B cell (primary cell): Measurements from ENCODE around the gene TNFSF4. TPM values are rescaled to one million over a fixed set of nuclear protein-coding genes. Genes with fewer than 3 reads are reported as not detected.

Experiments used
- ATAC-seq: fragments of 200-7000 bp; cut with Tn5 transposase; one replicate; pipeline ENCODE4 v1.10.0; 2021; ENCODE audit warnings: low read depth, mild to moderate bottlenecking, moderate number of reproducible peaks, moderate library complexity
- CTCF ChIA-PET: fragments of 350-600 bp; sonication (Branson Sonifier 250); formaldehyde crosslinking; loops from one replicate; lab custom pipeline; 2021; ENCODE audit warnings: antibody characterized with exemption, inconsistent platforms; lab: Charles Lee
- POLR2A ChIA-PET: fragments of 350-600 bp; sonication (Branson Sonifier 250); formaldehyde crosslinking; loops from one replicate; lab custom pipeline; 2021; ENCODE audit warnings: antibody characterized with exemption; lab: Charles Lee
- DNase-seq: peaks from one replicate; pipeline ENCODE4 v3.0.0; 2013
- H2AFZ ChIP-seq: 2 replicates; pipeline ENCODE4 v1.6.1; 2012; ENCODE audit warnings: mild to moderate bottlenecking, low read depth, low read length; ENCODE audit not compliant: insufficient read depth, poor library complexity, severe bottlenecking
- H3K27ac ChIP-seq, 2 donors: 1 replicate in 1 of 2; 2 replicates in 1 of 2; pipeline ENCODE4 v1.5.1; 2012 to 2013; ENCODE audit warnings: low read length in 2 of 2, mild to moderate bottlenecking in 2 of 2, moderate library complexity in 1 of 2
- H3K27me3 ChIP-seq, 4 experiments: fragments of 200-600 bp in 1 of 4; sonication (generic) in 1 of 4; replicated peaks in 1 of 4; 1 replicate in 2 of 4; 2 replicates in 2 of 4; pipeline versions ENCODE4 v1.6.1 to v1.7.0; 2013 to 2016; ENCODE audit warnings: low read length in 3 of 4, mild to moderate bottlenecking in 2 of 4, mixed read lengths in 1 of 4, moderate library complexity in 1 of 4; ENCODE audit not compliant: insufficient read depth in 4 of 4, control insufficient read depth in 3 of 4; ENCODE audit errors: control extremely low read depth in 1 of 4
- H3K36me3 ChIP-seq, 2 experiments: replicated peaks in 1 of 2; 1 replicate in 1 of 2; 2 replicates in 1 of 2; pipeline versions ENCODE4 v1.6.1 to v1.7.1; 2013; ENCODE audit warnings: low read length in 1 of 2; ENCODE audit not compliant: insufficient read depth in 2 of 2, control insufficient read depth in 1 of 2; ENCODE audit errors: control extremely low read depth in 1 of 2, extremely low read depth in 1 of 2
- H3K4me1 ChIP-seq, 2 donors: fragments of 200-600 bp in 1 of 2; sonication (generic) in 1 of 2; 1 replicate in 1 of 2; 2 replicates in 1 of 2; pipeline versions ENCODE4 v1.5.1 to v1.6.1; 2013 to 2017; ENCODE audit warnings: low read length in 2 of 2; ENCODE audit not compliant: control insufficient read depth in 2 of 2, insufficient read depth in 2 of 2
- H3K4me2 ChIP-seq: replicated peaks from 2 replicates; pipeline ENCODE3; 2012; ENCODE audit warnings: mild to moderate bottlenecking, low read depth, low read length; ENCODE audit not compliant: poor library complexity, severe bottlenecking
- H3K4me3 ChIP-seq, 5 experiments: fragments of 200-600 bp in 1 of 5; sonication (generic) in 1 of 5; 1 replicate in 3 of 5; 2 replicates in 2 of 5; pipeline versions ENCODE4 v1.5.1 to v1.7.0; 2011 to 2016; ENCODE audit warnings: low read length in 4 of 5, mild to moderate bottlenecking in 4 of 5, low read depth in 2 of 5, control low read depth in 1 of 5, moderate library complexity in 1 of 5; ENCODE audit not compliant: insufficient read depth in 1 of 5; ENCODE audit errors: control extremely low read depth in 1 of 5, extremely low read depth in 1 of 5
- H3K79me2 ChIP-seq: fragments of 200-600 bp; sonication (generic); one replicate; pipeline ENCODE4 v1.6.0; 2016; ENCODE audit warnings: low read length; ENCODE audit not compliant: control insufficient read depth, insufficient read depth
- H3K9ac ChIP-seq: fragments of 200-600 bp; sonication (generic); 2 replicates; pipeline ENCODE4 v1.6.1; 2017; ENCODE audit warnings: mild to moderate bottlenecking, low read length, moderate library complexity
- H3K9me3 ChIP-seq, 3 donors: one replicate each; pipeline versions ENCODE4 v1.6.1 to v1.7.1; 2013; ENCODE audit warnings: low read length in 2 of 3; ENCODE audit not compliant: control insufficient read depth in 2 of 3, insufficient read depth in 1 of 3; ENCODE audit errors: control extremely low read depth in 1 of 3
- H4K20me1 ChIP-seq: 2 replicates; pipeline ENCODE4 v1.6.0; 2012; ENCODE audit warnings: mild to moderate bottlenecking, low read length; ENCODE audit not compliant: insufficient read depth, control insufficient read depth, poor library complexity, severe bottlenecking
- H3K27ac Mint-ChIP-seq: one replicate; pipeline ENCODE4 v1.8.0; 2021; ENCODE audit warnings: mixed read lengths
- H3K27me3 Mint-ChIP-seq: one replicate; pipeline ENCODE4 v1.8.0; 2021; ENCODE audit warnings: mixed read lengths
- H3K4me1 Mint-ChIP-seq: one replicate; pipeline ENCODE4 v1.8.0; 2021; ENCODE audit warnings: mixed read lengths
- H3K4me3 Mint-ChIP-seq: one replicate; pipeline ENCODE4 v1.8.0; 2021; ENCODE audit warnings: mixed read lengths
- H3K9me3 Mint-ChIP-seq: one replicate; pipeline ENCODE4 v1.8.0; 2022; ENCODE audit warnings: mixed read lengths; ENCODE audit not compliant: insufficient read depth
- EZH2 ChIP-seq: IDR thresholded peaks from 2 replicates; pipeline ENCODE4 v1.6.1; 2012; ENCODE audit warnings: borderline replicate concordance, low read depth, mild to moderate bottlenecking, moderate library complexity, low read length; ENCODE audit not compliant: insufficient read depth, poor library complexity, severe bottlenecking
- WGBS: methylation state at CpG from one replicate; pipeline ENCODE4 v1.1.5; 2013; ENCODE audit warnings: missing lambda C conversion rate; ENCODE audit not compliant: insufficient coverage; 5-methylcytosine and 5-hydroxymethylcytosine counted together
- intact Hi-C: fragments of 100-400 bp; cut with micrococcal nuclease; formaldehyde crosslinking; loops from one replicate; pipeline ENCODE4 v1.10.0; 2022
- polyA plus RNA-seq: library from polyadenylated mRNA; depleted of rRNA; stranded (reverse); fragments of >200 nt; gene quantifications from 2 replicates; pipeline ENCODE4 v1.2.3, GENCODE V29; 2012
- total RNA-seq, 2 donors: library from RNA; stranded (reverse); fragments of 120-200 nt in 1 of 2; gene quantifications; 1 replicate in 1 of 2; 2 replicates in 1 of 2; pipeline versions ENCODE4 v1.2.3 to v1.2.4, GENCODE V29; 2013 to 2022
- TF ChIP-seq, protein P1 (sequence below): fragments of 200-600 bp; IDR thresholded peaks from one replicate; pipeline ENCODE4 v1.8.0; 2022; ENCODE audit warnings: antibody characterized with exemption, mild to moderate bottlenecking

The TNFSF4 gene
- total and polyA plus RNA-seq, 2 donors (not counting 1 experiment from before 2014, with no cell fraction given) = 1.0 to 1.5 TPM

DNA sequence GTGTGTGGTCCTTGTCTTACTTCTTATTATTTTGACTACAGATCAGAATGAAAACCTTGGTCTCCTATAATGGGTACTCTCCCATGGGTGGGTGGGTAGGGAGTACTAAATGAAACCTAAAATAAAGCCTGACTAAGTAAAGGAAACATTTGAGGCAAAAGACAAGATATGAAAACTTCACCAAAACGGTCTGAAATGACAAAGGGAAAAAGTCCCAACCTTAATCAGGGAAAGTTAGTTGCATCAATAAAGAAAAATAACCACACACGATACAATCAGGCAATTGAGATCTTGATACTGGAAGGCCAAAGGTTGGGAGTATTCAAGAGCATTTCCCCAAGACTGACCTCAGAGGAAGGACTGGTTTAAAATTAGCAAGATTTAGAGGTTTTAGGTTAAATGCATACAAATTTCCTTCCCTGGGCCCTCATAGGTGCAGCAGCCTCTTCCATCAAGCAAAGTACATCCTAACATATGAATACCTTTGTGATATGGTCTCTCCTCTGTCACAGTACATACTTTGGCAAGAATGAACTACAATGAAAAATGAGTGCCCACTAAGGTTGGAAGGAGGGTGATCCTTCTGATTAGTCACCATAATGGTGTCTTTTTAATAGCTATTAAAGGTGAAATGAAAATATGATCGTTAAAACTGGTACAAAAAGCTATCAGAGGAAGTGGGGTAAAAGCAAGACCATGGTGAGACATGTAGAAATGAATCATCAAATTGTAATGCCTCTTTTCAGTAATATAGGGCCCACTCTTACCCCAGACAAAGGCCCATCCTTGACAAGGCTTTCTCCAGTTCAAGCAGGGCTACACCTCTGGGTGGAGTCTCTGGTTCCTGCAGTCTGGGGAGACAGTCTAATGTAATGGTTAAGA is 15.3 kb upstream of the TNFSF4 start:
- CTCF ChIA-PET = interaction anchor here (0.6 to 1.2 kb wide), 2 partner anchors 198 to 396 kb away, joined by 3 read pairs; no protein-coding TSS in a partner anchor
- Mint-ChIP-seq H3K27ac (no peak overlapping the region), H3K27me3 (no peaks in the 10 kb centered on the region), H3K9me3 (no peaks in the 10 kb centered on the region), H3K4me1 (peaks cover 13% of the 10 kb centered on the region), H3K4me3 (no peak overlapping the region)
- Histone ChIP-seq H3K27me3 (no peaks in the 10 kb centered on the region), H3K27ac (no peak overlapping the region), H3K4me2 (no peak overlapping the region), H3K79me2 (no peaks in the 10 kb centered on the region), H3K9me3 (peaks cover 0 to under 1% (median 0%) of the 10 kb centered on the region in 3 donors), H3K4me3 (no peak overlapping the region), H4K20me1 (no peaks in the 10 kb centered on the region), H2AFZ (no peak overlapping the region), H3K4me1 (peaks cover 0 to 8% of the 10 kb centered on the region in 2 donors), H3K36me3 (no peaks in the 10 kb centered on the region), H3K9ac (no peak overlapping the region)
- DNase-seq = no peak
- intact Hi-C loops = no loop called here
- no peak for ATAC-seq
- WGBS = no CpG with 5 or more reads among the region's 3 CpGs
- POLR2A ChIA-PET = interaction anchor here (0.5 kb wide), 1 partner anchor 28 kb away, joined by 3 read pairs; no protein-coding TSS in a partner anchor
- TF ChIP-seq, protein P1, sequence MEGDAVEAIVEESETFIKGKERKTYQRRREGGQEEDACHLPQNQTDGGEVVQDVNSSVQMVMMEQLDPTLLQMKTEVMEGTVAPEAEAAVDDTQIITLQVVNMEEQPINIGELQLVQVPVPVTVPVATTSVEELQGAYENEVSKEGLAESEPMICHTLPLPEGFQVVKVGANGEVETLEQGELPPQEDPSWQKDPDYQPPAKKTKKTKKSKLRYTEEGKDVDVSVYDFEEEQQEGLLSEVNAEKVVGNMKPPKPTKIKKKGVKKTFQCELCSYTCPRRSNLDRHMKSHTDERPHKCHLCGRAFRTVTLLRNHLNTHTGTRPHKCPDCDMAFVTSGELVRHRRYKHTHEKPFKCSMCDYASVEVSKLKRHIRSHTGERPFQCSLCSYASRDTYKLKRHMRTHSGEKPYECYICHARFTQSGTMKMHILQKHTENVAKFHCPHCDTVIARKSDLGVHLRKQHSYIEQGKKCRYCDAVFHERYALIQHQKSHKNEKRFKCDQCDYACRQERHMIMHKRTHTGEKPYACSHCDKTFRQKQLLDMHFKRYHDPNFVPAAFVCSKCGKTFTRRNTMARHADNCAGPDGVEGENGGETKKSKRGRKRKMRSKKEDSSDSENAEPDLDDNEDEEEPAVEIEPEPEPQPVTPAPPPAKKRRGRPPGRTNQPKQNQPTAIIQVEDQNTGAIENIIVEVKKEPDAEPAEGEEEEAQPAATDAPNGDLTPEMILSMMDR = no peak
- no peak for TF ChIP-seq EZH2

GRCh38 chr1:173220157-173220556 is 13.0 kb upstream of the TNFSF4 start:
- Histone ChIP-seq H3K4me2 (no peak overlapping the region), H3K36me3 (no peaks in the 10 kb centered on the region), H3K4me1 (peaks cover 0 to 4% of the 10 kb centered on the region in 2 donors), H2AFZ (no peak overlapping the region), H3K9me3 (no peaks in the 10 kb centered on the region), H3K27me3 (no peaks in the 10 kb centered on the region), H4K20me1 (no peaks in the 10 kb centered on the region), H3K4me3 (no peak overlapping the region), H3K9ac (no peak overlapping the region), H3K27ac (no peak overlapping the region), H3K79me2 (no peaks in the 10 kb centered on the region)
- TF ChIP-seq EZH2 = no peak
- TF ChIP-seq, protein P1 = no peak
- Mint-ChIP-seq H3K27ac (no peak overlapping the region), H3K4me3 (no peak overlapping the region), H3K9me3 (no peaks in the 10 kb centered on the region), H3K27me3 (no peaks in the 10 kb centered on the region), H3K4me1 (peaks cover under 1% of the 10 kb centered on the region)
- CTCF ChIA-PET = interaction anchor here (0.9 to 1.0 kb wide), 2 partner anchors 18 to 478 kb away, joined by 3 to 4 read pairs; no protein-coding TSS in a partner anchor
- ATAC-seq (no peak), DNase-seq (no peak)
- POLR2A ChIA-PET = no interaction called here
- intact Hi-C loops = no loop called here
- no CpG with 5 or more reads among the region's 1 CpG for WGBS
